HL-60 (cell line): ENCODE data around the gene HMGB1.
A peak's percentile ranks its signal among the peaks of the same experiment; 100 is the strongest.
"Not testable (repeated sequence)": the region's sequence is repeated elsewhere in the genome, so short reads cannot be mapped to it uniquely, and the experiment has no call there.

Experiments used
- DNase-seq, 2 experiments: peaks; one replicate each; pipeline ENCODE4 v3.0.0-alpha.2; 2010 to 2020; ENCODE audit warnings: low read depth in 1 of 2, low spot score in 1 of 2
- H3K27ac ChIP-seq: fragments of 250-450 bp; sonication (Bioruptor Pico); replicated peaks from 2 replicates; pipeline ENCODE4 v1.5.1; 2020; ENCODE audit warnings: mild to moderate bottlenecking, moderate library complexity
- H3K27me3 ChIP-seq: fragments of 250-450 bp; sonication (Bioruptor Pico); 2 replicates; pipeline ENCODE4 v1.5.1; 2021; ENCODE audit warnings: mild to moderate bottlenecking, moderate library complexity; ENCODE audit not compliant: insufficient read depth, poor library complexity, severe bottlenecking
- H3K4me3 ChIP-seq: replicated peaks from 2 replicates; pipeline ENCODE4 v1.5.1; 2011; ENCODE audit warnings: mild to moderate bottlenecking, control low read depth, low read length; ENCODE audit not compliant: insufficient read depth
- CTCF ChIP-seq: IDR thresholded peaks from one replicate; pipeline ENCODE4 v1.5.1; 2011; ENCODE audit warnings: low read length, control low read depth, inconsistent platforms; ENCODE audit not compliant: insufficient read depth
- GABPA ChIP-seq: IDR thresholded peaks from 2 replicates; pipeline ENCODE4 v1.6.1; 2012; ENCODE audit warnings: low read depth
- POLR2AphosphoS5 ChIP-seq: IDR thresholded peaks from 2 replicates; pipeline ENCODE4 v1.6.1; 2012; ENCODE audit warnings: low read depth
- REST ChIP-seq: IDR thresholded peaks from 2 replicates; pipeline ENCODE4 v1.6.1; 2012; ENCODE audit warnings: low read depth; ENCODE audit not compliant: insufficient replicate concordance
- SPI1 ChIP-seq: IDR thresholded peaks from 2 replicates; pipeline ENCODE4 v1.6.1; 2012; ENCODE audit warnings: low read depth, mild to moderate bottlenecking, borderline replicate concordance

HMGB1 gene

GRCh38 chr13:30454991-30455390 lies 10.7 kb downstream of the HMGB1 start:
- H3K27ac ChIP-seq, result no peak overlapping the region
- no peak for DNase-seq
- TF ChIP-seq POLR2AphosphoS5 (no peak), SPI1 (no peak), GABPA (no peak), CTCF (no peak), REST (no peak)
- H3K4me3 ChIP-seq, result no peak overlapping the region
- H3K27me3 ChIP-seq, result no peaks in the 10 kb centered on the region

GRCh38 chr13:30453727-30454126 lies 12.0 kb downstream of the HMGB1 start:
- H3K27ac ChIP-seq, result no peak overlapping the region
- H3K27me3 ChIP-seq, result no peaks in the 10 kb centered on the region
- DNase-seq, result peak in 1 of 2 experiments; percentile 37
- H3K4me3 ChIP-seq, result no peak overlapping the region
- TF ChIP-seq GABPA (no peak), CTCF (no peak), POLR2AphosphoS5 (no peak), REST (no peak), SPI1 (peak; percentile 93)

- H3K27ac ChIP-seq, DNase-seq, H3K27me3 ChIP-seq, H3K4me3 ChIP-seq: not testable (repeated sequence)
Observed at GRCh38 chr13:30451476-30451875, 14.3 kb downstream of the HMGB1 start.

GRCh38 chr13:30450066-30450465 lies 15.7 kb downstream of the HMGB1 start:
- Histone ChIP-seq H3K27ac (no peak overlapping the region), H3K4me3 (no peak overlapping the region), H3K27me3 (no peaks in the 10 kb centered on the region)
- TF ChIP-seq REST, result no peak
- TF ChIP-seq POLR2AphosphoS5, result no peak
- TF ChIP-seq CTCF, result no peak
- no peak for TF ChIP-seq GABPA
- TF ChIP-seq SPI1, result no peak
- no peak for DNase-seq
